Measurements from ENCODE around the gene HCFC1. TPM values are rescaled to one million over a fixed set of nuclear protein-coding genes. Genes with fewer than 3 reads are reported as not detected.

Gene HCFC1
- polyA plus RNA-seq, 2 of the 4 experiments (the other 2 are of a cell fraction): 4.4 to 33.3 TPM

- POLR2A ChIA-PET: interaction anchor here (1.0 kb wide), 1 partner anchor 10 kb away, joined by 3 read pairs; no protein-coding TSS in a partner anchor
- H3K27ac ChIP-seq: no peak overlapping the region
Observed at GRCh38 chrX:153930011-153930910, 41.4 kb downstream of the HCFC1 start.

GRCh38 chrX:153929576-153929975 is 42.0 kb downstream of the HCFC1 start:
- no peak overlapping the region for H3K4me3 ChIP-seq
- H3K27ac ChIP-seq: 0 out of 6 replicates have a peak overlapping the region, but pooled peaks of 1 of the 2 experiments have one; percentile 20
- CTCF ChIA-PET: interaction anchor here (1.0 to 25.1 kb wide), 3 partner anchors 9 to 165 kb away, joined by 3 to 363 read pairs (median 8); partner anchors contain the start of genes PLXNB3 and RENBP
- FAIRE-seq (no peak), DNase-seq (ENCODE audit: low read depth in 1 of 2, low spot score in 1 of 2) (no peak), ATAC-seq (no peak)
- peak overlapping the region; percentile 70 for H3K4me2 ChIP-seq
- POLR2A ChIA-PET: interaction anchor here (1.0 kb wide), 1 partner anchor 11 kb away, joined by 3 read pairs; no protein-coding TSS in a partner anchor
- H3K9me3 ChIP-seq: no peaks in the 10 kb centered on the region
- TF ChIP-seq ZFP36 (IDR thresholded peaks at IDR 0.05; ENCODE audit: borderline replicate concordance, partially characterized antibody): no peak
- TF ChIP-seq RARB (CRISPR knock-in tag; IDR thresholded peaks at IDR 0.05): no peak
- no peak for TF ChIP-seq USF2 (IDR thresholded peaks at IDR 0.05)
- TF ChIP-seq TFCP2L1 (CRISPR knock-in tag; IDR thresholded peaks at IDR 0.05): no peak
- no peak for TF ChIP-seq FOSL2 (IDR thresholded peaks at IDR 0.05)
- no peak for TF ChIP-seq FOSL2 (CRISPR knock-in tag; IDR thresholded peaks at IDR 0.05)
- TF ChIP-seq HES2 (IDR thresholded peaks at IDR 0.05): no peak
- no peak for TF ChIP-seq CHD4 (IDR thresholded peaks at IDR 0.05; ENCODE audit: borderline replicate concordance)
- no peak for TF ChIP-seq CEBPB (IDR thresholded peaks at IDR 0.05)
- TF ChIP-seq NR3C1 (IDR thresholded peaks at IDR 0.05): no peak
- no peak for TF ChIP-seq RNF2 (IDR thresholded peaks at IDR 0.05; ENCODE audit: borderline replicate concordance, low read depth)
- TF ChIP-seq REST (IDR thresholded peaks at IDR 0.05): no peak
- TF ChIP-seq RAD21 (conservative IDR thresholded peaks at IDR 0.05 in 1 of 2, IDR thresholded peaks at IDR 0.05 in 1 of 2): no peak
- H3K4me1 ChIP-seq: peaks cover 23% of the 10 kb centered on the region
- 95% methylated on average over 6 of the region's 10 CpGs for WGBS (ENCODE audit: missing lambda C conversion rate)

More at GRCh38 chrX:153930011-153930910, 41.4 kb downstream of the HCFC1 start:
- no peak for DNase-seq (ENCODE audit: low read depth in 1 of 2, low spot score in 1 of 2)
- TF ChIP-seq FOXS1 (CRISPR knock-in tag; IDR thresholded peaks at IDR 0.05): no peak
- no peak for TF ChIP-seq CHD4 (IDR thresholded peaks at IDR 0.05; ENCODE audit: borderline replicate concordance)
- TF ChIP-seq HES2 (IDR thresholded peaks at IDR 0.05): no peak
- TF ChIP-seq HOXB5 (CRISPR knock-in tag; IDR thresholded peaks at IDR 0.05): no peak
- no peak for TF ChIP-seq KDM1A (IDR thresholded peaks at IDR 0.05; ENCODE audit: low read depth)
- no peak for TF ChIP-seq POLR2A (IDR thresholded peaks at IDR 0.05; ENCODE audit: low read length)
- no peak for TF ChIP-seq HOXB13 (CRISPR knock-in tag; IDR thresholded peaks at IDR 0.05; ENCODE audit: low read depth)
- no peak for TF ChIP-seq MAX (IDR thresholded peaks at IDR 0.05)
- no peak for TF ChIP-seq TFCP2L1 (CRISPR knock-in tag; IDR thresholded peaks at IDR 0.05)
- no peak for TF ChIP-seq RAD21 (conservative IDR thresholded peaks at IDR 0.05 in 1 of 2, IDR thresholded peaks at IDR 0.05 in 1 of 2)
- TF ChIP-seq JUN (IDR thresholded peaks at IDR 0.05): no peak
- TF ChIP-seq BCL3 (IDR thresholded peaks at IDR 0.05): no peak
- TF ChIP-seq ZNF302 (CRISPR knock-in tag; IDR thresholded peaks at IDR 0.05): no peak
- Histone ChIP-seq H3K4me2 (no peak overlapping the region), H3K9me3 (no peaks in the 10 kb centered on the region), H3K4me3 (no peak overlapping the region), H3K4me1 (peaks cover 23% of the 10 kb centered on the region)
- FAIRE-seq: no peak
- CTCF ChIA-PET: interaction anchor here (1.4 to 25.1 kb wide), 2 partner anchors 15 to 166 kb away, joined by 8 to 363 read pairs; partner anchors contain the start of genes PLXNB3 and RENBP
- no peak for ATAC-seq
- WGBS (ENCODE audit: missing lambda C conversion rate): 92% methylated on average over 22 of the region's 31 CpGs

Data from A549 (cell line).